Measurements from ENCODE around the gene DDX42. TPM values are rescaled to one million over a fixed set of nuclear protein-coding genes. Genes with fewer than 3 reads are reported as not detected.

The DDX42 gene
- total and polyA plus RNA-seq, 9 of the 15 experiments (the other 6 are each of a cell fraction or from before 2014, with no cell fraction given) = 16.5 to 149 (median 87.6) TPM

DNA sequence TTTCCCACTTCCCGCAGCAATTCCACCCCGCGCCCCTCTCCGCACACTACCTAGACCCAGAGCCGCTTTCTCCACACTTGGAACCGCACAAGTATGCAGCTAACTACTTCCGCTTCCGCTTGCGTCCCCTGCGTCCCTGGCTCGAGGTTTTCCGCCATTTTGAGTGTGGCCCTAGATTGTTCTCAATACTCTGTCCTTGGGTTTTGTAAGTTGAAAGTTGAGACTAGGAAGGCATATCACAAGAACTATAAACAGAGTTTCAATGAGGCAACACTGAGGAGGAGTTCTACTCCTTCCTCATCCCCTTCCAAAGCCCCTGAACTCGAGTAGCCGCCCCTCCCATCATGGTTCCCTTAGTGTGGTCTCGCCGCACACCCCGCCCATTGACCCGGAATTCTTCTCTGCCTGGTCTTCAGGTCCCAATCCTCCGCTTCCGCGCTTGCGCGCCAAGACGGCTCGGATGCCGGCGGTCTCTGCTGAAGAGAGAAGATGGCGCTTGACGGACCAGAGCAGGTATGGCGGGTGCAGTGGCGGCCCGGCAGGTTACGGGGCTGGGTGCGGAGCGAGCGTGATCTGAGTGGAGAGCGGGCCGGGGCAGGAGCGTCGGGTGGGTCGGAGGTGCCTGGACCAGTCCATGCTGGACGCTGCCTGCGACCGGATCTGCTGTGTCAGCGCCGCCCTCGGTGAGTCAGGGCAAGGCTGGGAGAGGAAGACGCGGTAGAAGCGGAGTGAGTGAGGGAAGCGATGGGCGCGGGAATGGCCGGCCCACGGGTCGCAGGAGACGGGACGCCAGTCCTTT is 53.2 kb downstream of the DDX42 start, which contains the start of the genes FTSJ3 and PSMC5 (continued):
- TF ChIP-seq, protein P1, sequence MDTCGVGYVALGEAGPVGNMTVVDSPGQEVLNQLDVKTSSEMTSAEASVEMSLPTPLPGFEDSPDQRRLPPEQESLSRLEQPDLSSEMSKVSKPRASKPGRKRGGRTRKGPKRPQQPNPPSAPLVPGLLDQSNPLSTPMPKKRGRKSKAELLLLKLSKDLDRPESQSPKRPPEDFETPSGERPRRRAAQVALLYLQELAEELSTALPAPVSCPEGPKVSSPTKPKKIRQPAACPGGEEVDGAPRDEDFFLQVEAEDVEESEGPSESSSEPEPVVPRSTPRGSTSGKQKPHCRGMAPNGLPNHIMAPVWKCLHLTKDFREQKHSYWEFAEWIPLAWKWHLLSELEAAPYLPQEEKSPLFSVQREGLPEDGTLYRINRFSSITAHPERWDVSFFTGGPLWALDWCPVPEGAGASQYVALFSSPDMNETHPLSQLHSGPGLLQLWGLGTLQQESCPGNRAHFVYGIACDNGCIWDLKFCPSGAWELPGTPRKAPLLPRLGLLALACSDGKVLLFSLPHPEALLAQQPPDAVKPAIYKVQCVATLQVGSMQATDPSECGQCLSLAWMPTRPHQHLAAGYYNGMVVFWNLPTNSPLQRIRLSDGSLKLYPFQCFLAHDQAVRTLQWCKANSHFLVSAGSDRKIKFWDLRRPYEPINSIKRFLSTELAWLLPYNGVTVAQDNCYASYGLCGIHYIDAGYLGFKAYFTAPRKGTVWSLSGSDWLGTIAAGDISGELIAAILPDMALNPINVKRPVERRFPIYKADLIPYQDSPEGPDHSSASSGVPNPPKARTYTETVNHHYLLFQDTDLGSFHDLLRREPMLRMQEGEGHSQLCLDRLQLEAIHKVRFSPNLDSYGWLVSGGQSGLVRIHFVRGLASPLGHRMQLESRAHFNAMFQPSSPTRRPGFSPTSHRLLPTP (IDR thresholded peaks at IDR 0.05; ENCODE audit: borderline replicate concordance, extremely low read depth, insufficient read length) = no peak
- no peak for TF ChIP-seq SNIP1 (IDR thresholded peaks at IDR 0.05; ENCODE audit: low read depth)
- no peak for TF ChIP-seq KAT8 (IDR thresholded peaks at IDR 0.05; ENCODE audit: low read depth)
- TF ChIP-seq ATF7 (IDR thresholded peaks at IDR 0.05) = peak; percentile 69
- no peak for TF ChIP-seq MCM2 (IDR thresholded peaks at IDR 0.05; ENCODE audit: low read depth)
- TF ChIP-seq, protein P2, sequence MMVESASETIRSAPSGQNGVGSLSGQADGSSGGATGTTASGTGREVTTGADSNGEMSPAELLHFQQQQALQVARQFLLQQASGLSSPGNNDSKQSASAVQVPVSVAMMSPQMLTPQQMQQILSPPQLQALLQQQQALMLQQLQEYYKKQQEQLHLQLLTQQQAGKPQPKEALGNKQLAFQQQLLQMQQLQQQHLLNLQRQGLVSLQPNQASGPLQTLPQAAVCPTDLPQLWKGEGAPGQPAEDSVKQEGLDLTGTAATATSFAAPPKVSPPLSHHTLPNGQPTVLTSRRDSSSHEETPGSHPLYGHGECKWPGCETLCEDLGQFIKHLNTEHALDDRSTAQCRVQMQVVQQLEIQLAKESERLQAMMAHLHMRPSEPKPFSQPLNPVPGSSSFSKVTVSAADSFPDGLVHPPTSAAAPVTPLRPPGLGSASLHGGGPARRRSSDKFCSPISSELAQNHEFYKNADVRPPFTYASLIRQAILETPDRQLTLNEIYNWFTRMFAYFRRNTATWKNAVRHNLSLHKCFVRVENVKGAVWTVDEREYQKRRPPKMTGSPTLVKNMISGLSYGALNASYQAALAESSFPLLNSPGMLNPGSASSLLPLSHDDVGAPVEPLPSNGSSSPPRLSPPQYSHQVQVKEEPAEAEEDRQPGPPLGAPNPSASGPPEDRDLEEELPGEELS (CRISPR knock-in tag; IDR thresholded peaks at IDR 0.05; ENCODE audit: borderline replicate concordance) = no peak
- TF ChIP-seq ZNF79 (CRISPR knock-in tag; IDR thresholded peaks at IDR 0.05; ENCODE audit: low read depth) = no peak
- TF ChIP-seq, protein P3, sequence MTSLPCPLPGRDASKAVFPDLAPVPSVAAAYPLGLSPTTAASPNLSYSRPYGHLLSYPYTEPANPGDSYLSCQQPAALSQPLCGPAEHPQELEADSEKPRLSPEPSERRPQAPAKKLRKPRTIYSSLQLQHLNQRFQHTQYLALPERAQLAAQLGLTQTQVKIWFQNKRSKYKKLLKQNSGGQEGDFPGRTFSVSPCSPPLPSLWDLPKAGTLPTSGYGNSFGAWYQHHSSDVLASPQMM (CRISPR knock-in tag; IDR thresholded peaks at IDR 0.05) = no peak
- no peak for TF ChIP-seq ZFPM2 (CRISPR knock-in tag; IDR thresholded peaks at IDR 0.05)
- TF ChIP-seq KAT2B (IDR thresholded peaks at IDR 0.05; ENCODE audit: low read depth, low read length) = no peak
- TF ChIP-seq, protein P4, sequence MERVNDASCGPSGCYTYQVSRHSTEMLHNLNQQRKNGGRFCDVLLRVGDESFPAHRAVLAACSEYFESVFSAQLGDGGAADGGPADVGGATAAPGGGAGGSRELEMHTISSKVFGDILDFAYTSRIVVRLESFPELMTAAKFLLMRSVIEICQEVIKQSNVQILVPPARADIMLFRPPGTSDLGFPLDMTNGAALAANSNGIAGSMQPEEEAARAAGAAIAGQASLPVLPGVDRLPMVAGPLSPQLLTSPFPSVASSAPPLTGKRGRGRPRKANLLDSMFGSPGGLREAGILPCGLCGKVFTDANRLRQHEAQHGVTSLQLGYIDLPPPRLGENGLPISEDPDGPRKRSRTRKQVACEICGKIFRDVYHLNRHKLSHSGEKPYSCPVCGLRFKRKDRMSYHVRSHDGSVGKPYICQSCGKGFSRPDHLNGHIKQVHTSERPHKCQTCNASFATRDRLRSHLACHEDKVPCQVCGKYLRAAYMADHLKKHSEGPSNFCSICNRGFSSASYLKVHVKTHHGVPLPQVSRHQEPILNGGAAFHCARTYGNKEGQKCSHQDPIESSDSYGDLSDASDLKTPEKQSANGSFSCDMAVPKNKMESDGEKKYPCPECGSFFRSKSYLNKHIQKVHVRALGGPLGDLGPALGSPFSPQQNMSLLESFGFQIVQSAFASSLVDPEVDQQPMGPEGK (CRISPR knock-in tag; IDR thresholded peaks at IDR 0.05; ENCODE audit: borderline replicate concordance) = no peak
- no peak for TF ChIP-seq TRIM25 (IDR thresholded peaks at IDR 0.05; ENCODE audit: borderline replicate concordance)
- no peak for TF ChIP-seq PURB (CRISPR knock-in tag; IDR thresholded peaks at IDR 0.05; ENCODE audit: low read depth)
- TF ChIP-seq HDAC8 (tag; IDR thresholded peaks at IDR 0.05) = no peak
- TF ChIP-seq, protein P5, sequence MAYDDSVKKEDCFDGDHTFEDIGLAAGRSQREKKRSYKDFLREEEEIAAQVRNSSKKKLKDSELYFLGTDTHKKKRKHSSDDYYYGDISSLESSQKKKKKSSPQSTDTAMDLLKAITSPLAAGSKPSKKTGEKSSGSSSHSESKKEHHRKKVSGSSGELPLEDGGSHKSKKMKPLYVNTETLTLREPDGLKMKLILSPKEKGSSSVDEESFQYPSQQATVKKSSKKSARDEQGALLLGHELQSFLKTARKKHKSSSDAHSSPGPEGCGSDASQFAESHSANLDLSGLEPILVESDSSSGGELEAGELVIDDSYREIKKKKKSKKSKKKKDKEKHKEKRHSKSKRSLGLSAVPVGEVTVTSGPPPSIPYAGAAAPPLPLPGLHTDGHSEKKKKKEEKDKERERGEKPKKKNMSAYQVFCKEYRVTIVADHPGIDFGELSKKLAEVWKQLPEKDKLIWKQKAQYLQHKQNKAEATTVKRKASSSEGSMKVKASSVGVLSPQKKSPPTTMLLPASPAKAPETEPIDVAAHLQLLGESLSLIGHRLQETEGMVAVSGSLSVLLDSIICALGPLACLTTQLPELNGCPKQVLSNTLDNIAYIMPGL (CRISPR knock-in tag; IDR thresholded peaks at IDR 0.05) = peak; percentile 78; the same call in 1 of the 2 replicates
